ENCODE measurements around the gene GKN1. TPM values are rescaled to one million over a fixed set of nuclear protein-coding genes. Genes with fewer than 3 reads are reported as not detected.

The GKN1 gene
- total and polyA plus RNA-seq, 2 donors (not counting 3 experiments of a cell fraction or from before 2014, with no cell fraction given): not detected

GRCh38 chr2:68925295-68925896 is 49.0 kb upstream of the GKN1 start:
- ChIA-PET CTCF (interaction anchor here (0.6 to 12.3 kb wide), 57 partner anchors 9 to 482 kb away, joined by 3 to 517 read pairs (median 6); partner anchors contain the start of genes APLF, BMP10, FBXO48 and GKN2), POLR2A (no interaction called here)
- BruUV-seq (replicated peaks): no TSS peak
- no peaks in the 10 kb centered on the region for H3K9me3 ChIP-seq (replicated peaks; ENCODE audit: control insufficient read depth, insufficient read depth, low read length)
- H3K4me1 ChIP-seq (ENCODE audit: control insufficient read depth, extremely low read depth, insufficient read depth, low read length): no peaks in the 10 kb centered on the region
- dilution Hi-C loops (cut with MboI; ENCODE audit: extremely low pct_ligation_motif_present, low sequenced_read_pairs) (loop anchor here (25.0 kb wide), 1 partner anchor 188 kb away; the partner anchor contains the start of gene ARHGAP25), intact Hi-C loops (cut with micrococcal nuclease) (loop anchor here (1.0 to 2.0 kb wide), 5 partner anchors 86 to 462 kb away; no protein-coding TSS in a partner anchor)
- H3K36me3 ChIP-seq (ENCODE audit: control insufficient read depth in 2 of 2, extremely low read depth in 1 of 2, insufficient read depth in 2 of 2, low read length in 2 of 2): no peaks in the 10 kb centered on the region
- no peak overlapping the region for H3K4me2 ChIP-seq (ENCODE audit: insufficient read depth, low read length)
- H3K27me3 ChIP-seq (ENCODE audit: control insufficient read depth in 2 of 2, insufficient read depth in 2 of 2, low read length in 2 of 2): peaks cover 2 to 9% of the 10 kb centered on the region in 2 experiments
- no peaks in the 10 kb centered on the region for H3K9me1 ChIP-seq (replicated peaks; ENCODE audit: control insufficient read depth, extremely low read depth, insufficient read depth, low read length)
- no peak overlapping the region for H3K27ac ChIP-seq (ENCODE audit: insufficient read depth, low read depth, low read length)
- no peak overlapping the region for H2AFZ ChIP-seq (ENCODE audit: low read depth, low read length)
- FAIRE-seq (peak; percentile 93), DNase-seq (ENCODE audit: low read depth, low spot score) (peak; percentile 58)
- no peak overlapping the region for H3K9ac ChIP-seq (replicated peaks; ENCODE audit: extremely low read depth, insufficient read depth, low read length)
- H3K4me3 ChIP-seq (replicated peaks in 1 of 3; ENCODE audit: insufficient read depth in 1 of 3, low read depth in 1 of 3, low read length in 3 of 3): no peak overlapping the region
- H3K79me2 ChIP-seq (ENCODE audit: control insufficient read depth, insufficient read depth, low read length): no peaks in the 10 kb centered on the region
- no peaks in the 10 kb centered on the region for H4K20me1 ChIP-seq (replicated peaks; ENCODE audit: control insufficient read depth, extremely low read depth, insufficient read depth, low read length)
- TF ChIP-seq, protein P1, sequence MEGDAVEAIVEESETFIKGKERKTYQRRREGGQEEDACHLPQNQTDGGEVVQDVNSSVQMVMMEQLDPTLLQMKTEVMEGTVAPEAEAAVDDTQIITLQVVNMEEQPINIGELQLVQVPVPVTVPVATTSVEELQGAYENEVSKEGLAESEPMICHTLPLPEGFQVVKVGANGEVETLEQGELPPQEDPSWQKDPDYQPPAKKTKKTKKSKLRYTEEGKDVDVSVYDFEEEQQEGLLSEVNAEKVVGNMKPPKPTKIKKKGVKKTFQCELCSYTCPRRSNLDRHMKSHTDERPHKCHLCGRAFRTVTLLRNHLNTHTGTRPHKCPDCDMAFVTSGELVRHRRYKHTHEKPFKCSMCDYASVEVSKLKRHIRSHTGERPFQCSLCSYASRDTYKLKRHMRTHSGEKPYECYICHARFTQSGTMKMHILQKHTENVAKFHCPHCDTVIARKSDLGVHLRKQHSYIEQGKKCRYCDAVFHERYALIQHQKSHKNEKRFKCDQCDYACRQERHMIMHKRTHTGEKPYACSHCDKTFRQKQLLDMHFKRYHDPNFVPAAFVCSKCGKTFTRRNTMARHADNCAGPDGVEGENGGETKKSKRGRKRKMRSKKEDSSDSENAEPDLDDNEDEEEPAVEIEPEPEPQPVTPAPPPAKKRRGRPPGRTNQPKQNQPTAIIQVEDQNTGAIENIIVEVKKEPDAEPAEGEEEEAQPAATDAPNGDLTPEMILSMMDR (IDR thresholded peaks at IDR 0.05; ENCODE audit: extremely low read depth in 1 of 2, insufficient read depth in 1 of 2, low read depth in 1 of 2, low read length in 2 of 2): peak; percentile 83 to 87
- TF ChIP-seq MAX (IDR thresholded peaks at IDR 0.05; ENCODE audit: insufficient read depth, insufficient read length): no peak
- TF ChIP-seq FOS (IDR thresholded peaks at IDR 0.05; ENCODE audit: borderline replicate concordance, insufficient read depth, low read length): no peak
- TF ChIP-seq MYC (IDR thresholded peaks at IDR 0.05; ENCODE audit: low read depth, low read length): no peak
- TF ChIP-seq POLR2AphosphoS5 (IDR thresholded peaks at IDR 0.05; ENCODE audit: insufficient read depth, low read depth, low read length): no peak
- peak; percentile 3 for TF ChIP-seq EZH2 (IDR thresholded peaks at IDR 0.05; ENCODE audit: borderline replicate concordance, low read depth, low read length, severe bottlenecking)

All from endothelial cell of umbilical vein (primary cell).